WTC11 (cell line): ENCODE results near the gene ARMC2.

ENCODE experiments used
- TF ChIP-seq, protein P1 (sequence below): fragments of 200-600 bp; IDR thresholded peaks from 2 replicates; pipeline ENCODE4 v1.8.0; 2022; ENCODE audit warnings: antibody characterized with exemption
- TF ChIP-seq, protein P2 (sequence below): sonication (generic); formaldehyde crosslinking; IDR thresholded peaks from 2 replicates; pipeline ENCODE4 v1.8.1; 2023; ENCODE audit warnings: mild to moderate bottlenecking, moderate library complexity, missing genetic modification reagents
- TF ChIP-seq, protein P3 (sequence below): sonication (generic); formaldehyde crosslinking; IDR thresholded peaks from 2 replicates; pipeline ENCODE4 v1.8.1; 2022; ENCODE audit warnings: low read depth, mild to moderate bottlenecking, moderate library complexity, missing genetic modification reagents, borderline replicate concordance
- TF ChIP-seq, protein P4 (sequence below): sonication (generic); formaldehyde crosslinking; IDR thresholded peaks from 2 replicates; pipeline ENCODE4 v1.8.0; 2022; ENCODE audit warnings: mild to moderate bottlenecking, missing genetic modification reagents

DNA sequence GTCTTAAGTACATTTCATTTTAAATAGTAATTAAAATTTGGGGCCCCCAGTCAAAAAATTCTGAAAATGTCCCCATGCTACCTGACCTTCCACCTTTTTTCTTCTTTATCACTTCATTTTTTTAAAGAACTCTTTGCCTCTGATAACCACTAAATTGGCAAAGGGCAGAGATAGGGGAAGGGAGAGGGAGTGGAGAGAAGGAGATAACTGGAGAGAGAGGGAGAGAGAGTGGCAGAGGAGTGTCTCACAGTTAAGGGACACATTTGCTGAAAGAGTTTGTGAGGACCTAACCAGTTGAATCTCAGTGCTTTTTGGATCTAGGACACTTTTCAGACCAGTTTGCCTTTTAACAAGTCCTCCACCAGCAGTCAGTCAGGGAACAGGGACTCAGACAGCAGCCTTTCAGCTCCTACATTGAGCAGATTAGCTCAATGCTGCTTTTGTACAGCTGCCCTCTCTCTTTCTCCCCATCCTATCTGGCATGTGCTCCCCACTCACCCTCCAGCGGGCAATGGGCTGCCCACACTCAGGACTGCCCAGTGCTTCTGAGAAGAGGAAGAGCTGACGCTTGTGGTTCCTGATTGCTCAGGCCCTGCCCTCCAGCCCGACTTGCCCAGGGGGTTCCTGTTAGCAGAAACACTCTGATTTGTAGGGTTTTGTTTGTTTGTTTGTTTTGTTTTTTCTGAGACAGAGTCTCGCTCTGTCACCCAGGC, 14.4 kb downstream of the ARMC2 start:
- TF ChIP-seq, protein P1, sequence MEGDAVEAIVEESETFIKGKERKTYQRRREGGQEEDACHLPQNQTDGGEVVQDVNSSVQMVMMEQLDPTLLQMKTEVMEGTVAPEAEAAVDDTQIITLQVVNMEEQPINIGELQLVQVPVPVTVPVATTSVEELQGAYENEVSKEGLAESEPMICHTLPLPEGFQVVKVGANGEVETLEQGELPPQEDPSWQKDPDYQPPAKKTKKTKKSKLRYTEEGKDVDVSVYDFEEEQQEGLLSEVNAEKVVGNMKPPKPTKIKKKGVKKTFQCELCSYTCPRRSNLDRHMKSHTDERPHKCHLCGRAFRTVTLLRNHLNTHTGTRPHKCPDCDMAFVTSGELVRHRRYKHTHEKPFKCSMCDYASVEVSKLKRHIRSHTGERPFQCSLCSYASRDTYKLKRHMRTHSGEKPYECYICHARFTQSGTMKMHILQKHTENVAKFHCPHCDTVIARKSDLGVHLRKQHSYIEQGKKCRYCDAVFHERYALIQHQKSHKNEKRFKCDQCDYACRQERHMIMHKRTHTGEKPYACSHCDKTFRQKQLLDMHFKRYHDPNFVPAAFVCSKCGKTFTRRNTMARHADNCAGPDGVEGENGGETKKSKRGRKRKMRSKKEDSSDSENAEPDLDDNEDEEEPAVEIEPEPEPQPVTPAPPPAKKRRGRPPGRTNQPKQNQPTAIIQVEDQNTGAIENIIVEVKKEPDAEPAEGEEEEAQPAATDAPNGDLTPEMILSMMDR: no peak
- TF ChIP-seq, protein P2, sequence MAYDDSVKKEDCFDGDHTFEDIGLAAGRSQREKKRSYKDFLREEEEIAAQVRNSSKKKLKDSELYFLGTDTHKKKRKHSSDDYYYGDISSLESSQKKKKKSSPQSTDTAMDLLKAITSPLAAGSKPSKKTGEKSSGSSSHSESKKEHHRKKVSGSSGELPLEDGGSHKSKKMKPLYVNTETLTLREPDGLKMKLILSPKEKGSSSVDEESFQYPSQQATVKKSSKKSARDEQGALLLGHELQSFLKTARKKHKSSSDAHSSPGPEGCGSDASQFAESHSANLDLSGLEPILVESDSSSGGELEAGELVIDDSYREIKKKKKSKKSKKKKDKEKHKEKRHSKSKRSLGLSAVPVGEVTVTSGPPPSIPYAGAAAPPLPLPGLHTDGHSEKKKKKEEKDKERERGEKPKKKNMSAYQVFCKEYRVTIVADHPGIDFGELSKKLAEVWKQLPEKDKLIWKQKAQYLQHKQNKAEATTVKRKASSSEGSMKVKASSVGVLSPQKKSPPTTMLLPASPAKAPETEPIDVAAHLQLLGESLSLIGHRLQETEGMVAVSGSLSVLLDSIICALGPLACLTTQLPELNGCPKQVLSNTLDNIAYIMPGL (CRISPR knock-in tag): no peak
- TF ChIP-seq, protein P3, sequence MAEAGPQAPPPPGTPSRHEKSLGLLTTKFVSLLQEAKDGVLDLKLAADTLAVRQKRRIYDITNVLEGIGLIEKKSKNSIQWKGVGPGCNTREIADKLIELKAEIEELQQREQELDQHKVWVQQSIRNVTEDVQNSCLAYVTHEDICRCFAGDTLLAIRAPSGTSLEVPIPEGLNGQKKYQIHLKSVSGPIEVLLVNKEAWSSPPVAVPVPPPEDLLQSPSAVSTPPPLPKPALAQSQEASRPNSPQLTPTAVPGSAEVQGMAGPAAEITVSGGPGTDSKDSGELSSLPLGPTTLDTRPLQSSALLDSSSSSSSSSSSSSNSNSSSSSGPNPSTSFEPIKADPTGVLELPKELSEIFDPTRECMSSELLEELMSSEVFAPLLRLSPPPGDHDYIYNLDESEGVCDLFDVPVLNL: no peak
- TF ChIP-seq, protein P4, sequence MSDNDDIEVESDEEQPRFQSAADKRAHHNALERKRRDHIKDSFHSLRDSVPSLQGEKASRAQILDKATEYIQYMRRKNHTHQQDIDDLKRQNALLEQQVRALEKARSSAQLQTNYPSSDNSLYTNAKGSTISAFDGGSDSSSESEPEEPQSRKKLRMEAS (CRISPR knock-in tag): no peak
